Astrocyte of the spinal cord (primary cell): ENCODE measurements around the gene SLIT3.

Experiments
- DNase-seq: peaks from one replicate; pipeline ENCODE4 v3.0.0; 2011; ENCODE audit warnings: low read depth, low spot score
- H3K4me3 ChIP-seq: 2 replicates; pipeline ENCODE4 v1.5.1; 2011; ENCODE audit warnings: low read depth, mild to moderate bottlenecking, low read length, moderate library complexity
- in situ Hi-C: cut with HindIII; loops from 2 replicates; pipeline ENCODE4 v1.10.0; 2017; ENCODE audit warnings: low sequenced_read_pairs
- TF ChIP-seq, protein P1 (sequence below): IDR thresholded peaks from 2 replicates; pipeline ENCODE4 v1.5.1; 2012; ENCODE audit warnings: low read depth, mild to moderate bottlenecking, low read length, inconsistent platforms

Gene SLIT3

DNA sequence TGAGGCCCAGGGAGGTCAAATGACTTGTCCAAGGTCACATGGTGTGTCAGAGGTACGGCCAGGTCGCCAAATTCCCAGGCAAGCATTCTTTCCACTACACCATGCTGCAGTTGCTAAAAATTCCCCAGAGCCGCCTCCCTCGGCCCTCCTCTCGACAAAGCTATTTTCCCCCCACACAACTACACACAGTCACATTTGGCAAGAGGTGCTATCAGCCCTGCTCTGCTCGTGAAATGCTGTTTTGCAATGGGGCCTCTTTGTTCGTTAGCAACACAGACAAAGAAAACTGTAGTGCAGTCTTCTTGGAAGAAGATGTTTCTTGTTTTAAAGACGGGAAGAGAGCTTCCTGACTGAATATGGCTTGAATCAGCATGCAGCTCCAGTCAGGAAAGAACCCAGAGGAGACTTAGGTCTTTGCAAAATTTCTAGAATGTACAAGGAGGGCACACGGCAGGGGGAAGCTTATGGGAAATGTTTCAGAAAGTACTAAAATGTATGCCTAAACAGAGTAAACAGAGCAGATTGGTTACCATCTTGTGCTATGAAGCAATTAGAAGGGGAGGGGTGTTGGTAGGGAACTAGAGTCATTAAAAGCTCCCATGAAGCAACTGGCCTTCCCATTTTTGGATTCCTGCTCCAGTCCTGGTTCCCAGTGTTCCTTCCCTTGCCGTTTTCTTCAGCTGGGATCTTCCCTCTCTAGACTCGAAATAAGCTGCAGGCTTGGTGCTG, 14.2 kb downstream of the SLIT3 start:
- in situ Hi-C loops = no loop called here
- H3K4me3 ChIP-seq = no peak overlapping the region
- TF ChIP-seq, protein P1, sequence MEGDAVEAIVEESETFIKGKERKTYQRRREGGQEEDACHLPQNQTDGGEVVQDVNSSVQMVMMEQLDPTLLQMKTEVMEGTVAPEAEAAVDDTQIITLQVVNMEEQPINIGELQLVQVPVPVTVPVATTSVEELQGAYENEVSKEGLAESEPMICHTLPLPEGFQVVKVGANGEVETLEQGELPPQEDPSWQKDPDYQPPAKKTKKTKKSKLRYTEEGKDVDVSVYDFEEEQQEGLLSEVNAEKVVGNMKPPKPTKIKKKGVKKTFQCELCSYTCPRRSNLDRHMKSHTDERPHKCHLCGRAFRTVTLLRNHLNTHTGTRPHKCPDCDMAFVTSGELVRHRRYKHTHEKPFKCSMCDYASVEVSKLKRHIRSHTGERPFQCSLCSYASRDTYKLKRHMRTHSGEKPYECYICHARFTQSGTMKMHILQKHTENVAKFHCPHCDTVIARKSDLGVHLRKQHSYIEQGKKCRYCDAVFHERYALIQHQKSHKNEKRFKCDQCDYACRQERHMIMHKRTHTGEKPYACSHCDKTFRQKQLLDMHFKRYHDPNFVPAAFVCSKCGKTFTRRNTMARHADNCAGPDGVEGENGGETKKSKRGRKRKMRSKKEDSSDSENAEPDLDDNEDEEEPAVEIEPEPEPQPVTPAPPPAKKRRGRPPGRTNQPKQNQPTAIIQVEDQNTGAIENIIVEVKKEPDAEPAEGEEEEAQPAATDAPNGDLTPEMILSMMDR = no peak
- no peak for DNase-seq

DNA sequence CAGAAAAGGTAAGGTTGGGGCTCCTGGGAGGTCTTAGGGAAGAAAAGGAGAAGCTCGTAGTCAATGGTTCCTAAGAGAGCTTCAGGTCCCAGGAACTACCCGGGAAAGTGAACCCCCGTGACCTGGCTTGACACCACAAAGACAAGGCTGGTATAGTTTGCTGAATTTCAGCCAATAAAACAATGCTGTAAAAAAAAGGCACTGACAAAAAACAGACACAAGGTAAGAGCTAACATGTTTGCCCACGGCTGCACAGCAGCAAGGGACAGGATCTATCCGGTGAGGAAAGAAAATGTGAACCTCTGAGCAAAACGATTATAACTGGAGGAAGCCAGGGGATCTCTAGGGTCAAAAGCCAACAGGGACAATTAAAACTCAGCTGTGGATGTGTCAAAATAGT, 17.1 kb downstream of the SLIT3 start:
- H3K4me3 ChIP-seq = no peak overlapping the region
- TF ChIP-seq, protein P1 = no peak
- no peak for DNase-seq
- in situ Hi-C loops = no loop called here

DNA sequence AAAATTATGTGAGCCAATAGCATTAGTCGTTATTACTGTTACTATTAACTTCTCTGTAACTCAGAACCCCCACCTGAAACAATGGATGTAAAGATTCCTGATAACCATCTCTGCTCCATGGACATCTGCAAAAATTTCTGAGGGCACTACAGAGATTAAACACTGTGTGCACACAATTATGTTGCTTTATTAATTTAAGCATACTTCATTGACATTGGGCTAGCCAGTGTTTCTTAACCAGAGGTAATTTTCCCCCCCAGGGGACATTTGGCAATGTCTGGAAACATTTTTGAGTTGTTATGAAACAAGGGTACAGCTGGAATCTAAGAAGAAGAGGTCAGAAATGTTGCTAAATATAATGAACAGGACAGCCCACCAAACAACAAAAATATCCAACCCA, 19.3 kb downstream of the SLIT3 start:
- no peak overlapping the region for H3K4me3 ChIP-seq
- in situ Hi-C loops = no loop called here
- no peak for DNase-seq
- TF ChIP-seq, protein P1 = no peak

DNA sequence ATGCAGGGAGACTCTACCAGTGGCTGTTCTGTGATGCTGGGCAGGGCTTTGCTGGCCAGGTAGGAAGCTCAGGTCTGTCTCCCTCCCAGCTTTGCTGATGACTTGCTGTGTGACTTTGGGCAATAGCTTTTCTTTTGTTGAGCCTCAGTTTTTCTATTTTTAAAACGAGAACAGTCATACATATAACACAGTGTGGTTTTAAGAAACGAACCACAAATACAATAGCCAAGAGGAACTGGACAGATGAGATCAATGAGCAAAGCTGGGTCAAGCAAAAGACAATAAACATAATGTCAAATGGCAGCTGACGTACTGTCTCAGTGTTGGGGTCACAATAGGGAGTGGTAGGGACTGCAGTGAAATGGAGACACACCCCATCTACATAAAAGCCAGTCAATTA, 20.2 kb downstream of the SLIT3 start:
- H3K4me3 ChIP-seq = no peak overlapping the region
- in situ Hi-C loops = no loop called here
- no peak for DNase-seq
- TF ChIP-seq, protein P1 = no peak

DNA sequence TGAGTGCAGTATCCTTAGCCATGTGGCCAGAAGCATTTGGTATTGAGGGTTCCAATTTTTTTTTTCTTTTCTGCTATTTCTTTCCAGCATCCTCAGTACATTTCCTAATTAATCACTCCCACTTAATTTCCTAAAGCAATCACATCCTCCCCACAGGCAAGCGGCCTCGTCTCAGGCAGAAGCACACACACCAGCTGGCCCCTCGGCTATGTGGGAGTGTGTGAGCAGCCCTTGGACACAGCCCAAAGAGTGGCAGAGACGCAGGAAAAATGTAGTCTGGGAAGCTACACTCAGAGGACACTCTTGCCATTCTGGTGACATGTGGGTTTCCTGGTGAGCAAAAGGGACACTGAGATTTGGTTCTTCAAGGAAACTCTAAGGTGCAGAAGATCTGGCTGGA, 20.7 kb downstream of the SLIT3 start:
- TF ChIP-seq, protein P1 = no peak
- in situ Hi-C loops = no loop called here
- H3K4me3 ChIP-seq = no peak overlapping the region
- no peak for DNase-seq

DNA sequence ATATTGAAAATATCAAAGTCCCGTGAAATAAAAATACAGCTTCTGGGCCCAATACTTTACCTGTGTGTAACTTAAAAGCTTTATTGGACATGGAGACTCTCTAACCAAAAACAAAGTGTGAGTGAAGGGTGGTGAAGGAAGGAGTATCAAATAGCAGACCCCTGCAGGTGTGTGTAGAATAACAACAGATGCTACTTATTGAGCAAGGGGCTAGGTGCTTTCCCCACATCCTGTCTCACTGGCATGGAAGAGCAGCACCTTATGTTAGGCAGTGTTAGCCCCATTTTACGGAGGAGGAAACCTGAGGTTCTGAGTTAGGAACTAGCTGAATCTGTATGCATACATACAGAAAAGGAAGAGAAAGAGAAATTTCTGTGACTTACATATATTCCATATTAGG, 21.8 kb downstream of the SLIT3 start:
- in situ Hi-C loops = no loop called here
- TF ChIP-seq, protein P1 = no peak

More for the DNA sequence above, 21.8 kb downstream of the SLIT3 start:
- no peak for DNase-seq
- H3K4me3 ChIP-seq = no peak overlapping the region
